ENCODE results near the gene MAPT. TPM values are rescaled to one million over a fixed set of nuclear protein-coding genes. Genes with fewer than 3 reads are reported as not detected.

The MAPT gene
- total RNA-seq, 1 donor from 2014 or later = 2.4 TPM

DNA sequence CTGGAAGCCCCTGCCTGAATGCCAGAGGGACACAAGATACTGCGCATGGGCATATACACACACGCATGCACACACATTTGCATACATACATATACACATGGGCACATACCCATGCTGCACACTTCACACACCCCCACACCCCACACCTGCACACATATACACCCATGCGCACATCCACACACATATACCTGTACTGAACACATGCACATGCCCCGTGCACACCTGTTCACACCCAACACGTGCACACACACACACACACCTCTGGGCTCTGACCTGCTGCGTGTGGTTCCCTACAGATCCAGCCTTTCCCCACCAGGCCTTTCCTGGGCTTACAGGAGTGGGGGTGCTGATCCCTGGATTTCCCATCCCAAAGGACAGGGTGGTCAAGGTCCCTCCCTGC lies 43.3 kb upstream of the MAPT start:
- no peaks in the 10 kb centered on the region for H3K27me3 ChIP-seq
- H3K4me3 ChIP-seq = no peak overlapping the region
- no peak overlapping the region for H3K4me2 ChIP-seq
- no peak for DNase-seq (ENCODE audit: low spot score)
- H3K4me3 Mint-ChIP-seq = no peak overlapping the region
- H2AFZ ChIP-seq (replicated peaks) = no peak overlapping the region
- H3K4me1 ChIP-seq = no peaks in the 10 kb centered on the region
- peaks cover 7% of the 10 kb centered on the region for H3K27me3 Mint-ChIP-seq (ENCODE audit: insufficient read depth, low read depth)
- no peaks in the 10 kb centered on the region for H4K20me1 ChIP-seq (ENCODE audit: low read depth)
- H3K79me2 ChIP-seq (ENCODE audit: low read depth) = no peaks in the 10 kb centered on the region
- no peaks in the 10 kb centered on the region for H3K36me3 ChIP-seq
- no peak overlapping the region for H3K27ac Mint-ChIP-seq
- H3F3A ChIP-seq (ENCODE audit: low read depth) = no peaks in the 10 kb centered on the region
- no peak overlapping the region for H3K9ac ChIP-seq
- H3K9me3 Mint-ChIP-seq = peaks cover 2% of the 10 kb centered on the region
- no peak for TF ChIP-seq EZH2phosphoT487 (IDR thresholded peaks at IDR 0.05)
- TF ChIP-seq, protein P1, sequence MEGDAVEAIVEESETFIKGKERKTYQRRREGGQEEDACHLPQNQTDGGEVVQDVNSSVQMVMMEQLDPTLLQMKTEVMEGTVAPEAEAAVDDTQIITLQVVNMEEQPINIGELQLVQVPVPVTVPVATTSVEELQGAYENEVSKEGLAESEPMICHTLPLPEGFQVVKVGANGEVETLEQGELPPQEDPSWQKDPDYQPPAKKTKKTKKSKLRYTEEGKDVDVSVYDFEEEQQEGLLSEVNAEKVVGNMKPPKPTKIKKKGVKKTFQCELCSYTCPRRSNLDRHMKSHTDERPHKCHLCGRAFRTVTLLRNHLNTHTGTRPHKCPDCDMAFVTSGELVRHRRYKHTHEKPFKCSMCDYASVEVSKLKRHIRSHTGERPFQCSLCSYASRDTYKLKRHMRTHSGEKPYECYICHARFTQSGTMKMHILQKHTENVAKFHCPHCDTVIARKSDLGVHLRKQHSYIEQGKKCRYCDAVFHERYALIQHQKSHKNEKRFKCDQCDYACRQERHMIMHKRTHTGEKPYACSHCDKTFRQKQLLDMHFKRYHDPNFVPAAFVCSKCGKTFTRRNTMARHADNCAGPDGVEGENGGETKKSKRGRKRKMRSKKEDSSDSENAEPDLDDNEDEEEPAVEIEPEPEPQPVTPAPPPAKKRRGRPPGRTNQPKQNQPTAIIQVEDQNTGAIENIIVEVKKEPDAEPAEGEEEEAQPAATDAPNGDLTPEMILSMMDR (IDR thresholded peaks at IDR 0.05) = no peak
- no peak for TF ChIP-seq EZH2 (IDR thresholded peaks at IDR 0.05)
- no peaks in the 10 kb centered on the region for H3K4me1 Mint-ChIP-seq
- no peaks in the 10 kb centered on the region for H3K9me3 ChIP-seq (ENCODE audit: low read depth)
- no peaks in the 10 kb centered on the region for H3K36me3 Mint-ChIP-seq
- no peak overlapping the region for H3K27ac ChIP-seq

DNA sequence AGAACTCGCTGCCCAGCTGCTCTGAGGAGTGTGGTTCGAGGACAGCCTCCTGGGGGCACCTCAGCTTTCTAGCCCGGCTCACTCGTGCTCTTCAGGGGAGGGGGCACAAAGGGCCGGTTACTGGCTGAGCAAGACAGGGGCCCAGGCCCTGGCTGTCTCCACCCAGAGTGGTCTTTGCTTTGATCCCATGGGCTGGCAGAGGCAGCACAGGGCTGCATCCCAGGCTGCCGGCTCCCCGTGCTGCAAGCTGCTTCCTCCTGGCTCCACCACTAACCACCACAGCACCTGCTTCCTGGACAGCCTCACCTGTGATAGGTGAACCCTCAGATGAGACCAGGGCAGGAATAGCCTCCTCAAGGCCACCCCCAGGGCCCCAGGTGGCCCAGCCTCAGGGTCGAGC lies 42.9 kb upstream of the MAPT start:
- TF ChIP-seq, protein P1 (IDR thresholded peaks at IDR 0.05) = no peak
- TF ChIP-seq EZH2 (IDR thresholded peaks at IDR 0.05) (no peak), EZH2phosphoT487 (IDR thresholded peaks at IDR 0.05) (no peak)
- Histone ChIP-seq H3K27ac (no peak overlapping the region), H3K79me2 (ENCODE audit: low read depth) (no peaks in the 10 kb centered on the region), H3K9me3 (ENCODE audit: low read depth) (no peaks in the 10 kb centered on the region), H3F3A (ENCODE audit: low read depth) (no peaks in the 10 kb centered on the region), H3K4me2 (no peak overlapping the region), H3K27me3 (no peaks in the 10 kb centered on the region), H3K36me3 (no peaks in the 10 kb centered on the region), H3K4me3 (no peak overlapping the region), H2AFZ (replicated peaks) (no peak overlapping the region), H4K20me1 (ENCODE audit: low read depth) (no peaks in the 10 kb centered on the region), H3K4me1 (no peaks in the 10 kb centered on the region), H3K9ac (no peak overlapping the region)
- Mint-ChIP-seq H3K36me3 (no peaks in the 10 kb centered on the region), H3K27ac (no peak overlapping the region), H3K4me3 (no peak overlapping the region), H3K4me1 (no peaks in the 10 kb centered on the region), H3K27me3 (ENCODE audit: insufficient read depth, low read depth) (peaks cover 9% of the 10 kb centered on the region), H3K9me3 (peaks cover 2% of the 10 kb centered on the region)
- no peak for DNase-seq (ENCODE audit: low spot score)

DNA sequence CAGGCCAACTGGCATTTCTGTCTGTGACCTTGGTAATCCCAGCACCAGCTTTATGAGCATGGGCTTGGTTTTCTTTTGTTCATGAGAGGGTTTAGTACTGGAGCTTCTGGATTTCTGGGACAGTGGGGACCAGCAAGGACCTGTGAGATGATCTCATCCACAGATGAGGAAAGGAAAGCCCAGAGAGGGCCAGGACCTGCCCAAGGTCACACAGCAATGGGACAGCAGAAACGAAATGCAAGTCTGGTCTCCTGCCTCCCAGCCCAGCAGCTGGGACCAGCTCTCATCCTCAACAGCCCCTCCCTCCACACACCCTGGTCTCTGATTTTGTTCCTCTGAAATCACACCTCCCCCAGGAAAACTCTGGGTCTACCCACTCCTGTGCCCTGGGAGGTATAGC lies 42.5 kb upstream of the MAPT start:
- Histone ChIP-seq H3K79me2 (ENCODE audit: low read depth) (no peaks in the 10 kb centered on the region), H3K36me3 (no peaks in the 10 kb centered on the region), H3K4me2 (no peak overlapping the region), H3K27me3 (no peaks in the 10 kb centered on the region), H3K4me3 (no peak overlapping the region), H2AFZ (replicated peaks) (no peak overlapping the region), H3K9me3 (ENCODE audit: low read depth) (no peaks in the 10 kb centered on the region), H3K4me1 (no peaks in the 10 kb centered on the region), H3F3A (ENCODE audit: low read depth) (no peaks in the 10 kb centered on the region), H3K27ac (no peak overlapping the region), H4K20me1 (ENCODE audit: low read depth) (no peaks in the 10 kb centered on the region), H3K9ac (no peak overlapping the region)
- Mint-ChIP-seq H3K27me3 (ENCODE audit: insufficient read depth, low read depth) (peaks cover 11% of the 10 kb centered on the region), H3K4me3 (no peak overlapping the region), H3K9me3 (peaks cover 2% of the 10 kb centered on the region), H3K4me1 (no peaks in the 10 kb centered on the region), H3K27ac (no peak overlapping the region), H3K36me3 (no peaks in the 10 kb centered on the region)
- TF ChIP-seq EZH2phosphoT487 (IDR thresholded peaks at IDR 0.05) = no peak
- TF ChIP-seq, protein P1 (IDR thresholded peaks at IDR 0.05) = no peak
- TF ChIP-seq EZH2 (IDR thresholded peaks at IDR 0.05) = no peak
- DNase-seq (ENCODE audit: low spot score) = no peak
